IPS DF 6.9 (cell line): ENCODE results near the gene ARL17A.
"Not testable (repeated sequence)": the region's sequence is repeated elsewhere in the genome, so short reads cannot be mapped to it uniquely, and the experiment has no call there.

Experiments used
- DNase-seq: peaks from one replicate; pipeline ENCODE4 v3.0.0-alpha.2; 2013; ENCODE audit warnings: low read depth, low spot score
- H3K27ac ChIP-seq: one replicate; pipeline ENCODE4 v1.5.1; 2013; ENCODE audit warnings: low read length, control low read depth
- H3K27me3 ChIP-seq: 2 replicates; pipeline ENCODE4 v1.6.1; 2013; ENCODE audit warnings: mild to moderate bottlenecking, low read length; ENCODE audit not compliant: control insufficient read depth, insufficient read depth
- H3K36me3 ChIP-seq: 2 replicates; pipeline ENCODE4 v1.6.1; 2013; ENCODE audit warnings: low read length; ENCODE audit not compliant: control insufficient read depth, insufficient read depth
- H3K4me1 ChIP-seq: 2 replicates; pipeline ENCODE4 v1.6.1; 2013; ENCODE audit warnings: low read length; ENCODE audit not compliant: control insufficient read depth, insufficient read depth
- H3K4me3 ChIP-seq: 2 replicates; pipeline ENCODE4 v1.5.1; 2013; ENCODE audit warnings: mild to moderate bottlenecking, low read length
- H3K9me3 ChIP-seq: 2 replicates; pipeline ENCODE4 v1.6.1; 2013; ENCODE audit warnings: low read length, inconsistent platforms; ENCODE audit not compliant: control insufficient read depth, insufficient read depth
- WGBS: extraction: QIAGEN DNeasy Blood & Tissue Kit; methylation state at CpG from one replicate; pipeline ENCODE4 v1.1.7; 2013; ENCODE audit warnings: mixed read lengths, missing lambda C conversion rate; ENCODE audit not compliant: insufficient read length, insufficient coverage; 5-methylcytosine and 5-hydroxymethylcytosine counted together

The ARL17A gene

DNA sequence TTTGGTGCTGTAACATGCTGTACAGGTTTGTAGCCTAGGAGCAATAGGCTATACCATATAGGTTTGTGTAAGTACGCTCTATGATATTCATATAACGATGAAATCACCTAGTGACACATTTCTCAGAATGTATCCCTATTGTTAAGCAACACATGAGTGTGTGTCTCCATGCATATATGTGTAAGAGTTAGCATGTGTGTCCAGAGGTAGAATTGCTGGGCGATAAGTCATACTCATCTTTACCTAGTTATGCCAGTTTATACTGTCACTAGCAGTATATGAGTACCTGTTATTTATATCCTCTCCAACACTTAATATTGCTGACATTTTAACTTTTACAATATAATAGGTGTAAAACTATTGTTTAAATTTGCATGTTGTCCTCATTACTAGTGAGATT, 21.3 kb upstream of the ARL17A start:
- WGBS: no CpG with 5 or more reads among the region's 3 CpGs
- DNase-seq, H3K9me3 ChIP-seq, H3K4me1 ChIP-seq, H3K27me3 ChIP-seq, H3K36me3 ChIP-seq, H3K4me3 ChIP-seq, H3K27ac ChIP-seq: not testable (repeated sequence)

DNA sequence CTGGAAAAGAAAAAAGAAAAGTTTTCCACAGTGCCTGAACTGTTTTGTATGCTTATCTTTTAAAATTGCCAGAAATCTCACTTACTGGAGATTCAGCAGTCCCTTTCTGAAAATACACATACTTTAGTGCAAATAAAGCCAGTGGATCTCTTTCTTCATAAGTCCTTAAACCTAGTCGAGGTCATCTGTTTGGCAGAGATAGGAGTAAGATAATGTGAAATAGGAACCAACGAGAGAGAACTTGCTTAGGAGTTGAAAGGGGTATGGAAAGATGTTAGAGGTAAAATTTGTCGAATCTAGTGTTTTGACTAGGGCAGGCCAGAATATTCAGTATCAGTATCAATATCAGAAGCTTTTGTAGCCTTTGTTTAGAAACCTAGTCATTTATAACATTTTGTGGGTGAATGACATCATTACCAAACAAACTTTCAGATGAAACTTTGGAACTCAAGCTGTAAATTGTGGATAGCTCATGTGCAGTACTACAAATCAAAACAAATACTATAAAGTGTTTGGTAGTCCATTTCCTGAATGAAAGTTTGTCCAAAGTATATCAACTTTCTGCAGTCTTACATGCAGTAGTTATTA, 18.9 kb upstream of the ARL17A start:
- not testable (repeated sequence) for H3K4me3 ChIP-seq, H3K4me1 ChIP-seq, H3K9me3 ChIP-seq, H3K27me3 ChIP-seq, DNase-seq, H3K27ac ChIP-seq, H3K36me3 ChIP-seq
- WGBS: no CpG with 5 or more reads among the region's 3 CpGs

DNA sequence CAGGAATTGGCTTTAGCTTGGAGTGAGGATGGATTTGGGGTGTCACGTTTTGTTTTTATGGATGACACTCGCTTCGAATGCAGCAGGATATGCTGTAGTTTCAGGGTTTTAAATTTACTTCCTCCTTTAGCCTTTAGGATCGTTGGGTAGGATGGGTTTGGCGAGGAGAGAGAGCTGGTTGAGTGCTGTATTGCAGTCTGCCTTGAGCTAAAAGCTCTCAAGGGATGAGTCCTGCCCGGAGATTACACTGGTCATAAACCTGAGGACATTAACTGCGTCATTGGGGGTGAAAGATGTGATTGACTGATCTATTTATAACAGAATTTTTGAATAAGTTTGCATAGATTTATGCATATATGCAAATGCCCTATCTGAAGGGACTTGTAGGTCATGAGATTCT, 11.8 kb upstream of the ARL17A start:
- DNase-seq, H3K27ac ChIP-seq, H3K36me3 ChIP-seq, H3K4me1 ChIP-seq, H3K27me3 ChIP-seq, H3K9me3 ChIP-seq, H3K4me3 ChIP-seq: not testable (repeated sequence)
- WGBS: no CpG with 5 or more reads among the region's 7 CpGs

DNA sequence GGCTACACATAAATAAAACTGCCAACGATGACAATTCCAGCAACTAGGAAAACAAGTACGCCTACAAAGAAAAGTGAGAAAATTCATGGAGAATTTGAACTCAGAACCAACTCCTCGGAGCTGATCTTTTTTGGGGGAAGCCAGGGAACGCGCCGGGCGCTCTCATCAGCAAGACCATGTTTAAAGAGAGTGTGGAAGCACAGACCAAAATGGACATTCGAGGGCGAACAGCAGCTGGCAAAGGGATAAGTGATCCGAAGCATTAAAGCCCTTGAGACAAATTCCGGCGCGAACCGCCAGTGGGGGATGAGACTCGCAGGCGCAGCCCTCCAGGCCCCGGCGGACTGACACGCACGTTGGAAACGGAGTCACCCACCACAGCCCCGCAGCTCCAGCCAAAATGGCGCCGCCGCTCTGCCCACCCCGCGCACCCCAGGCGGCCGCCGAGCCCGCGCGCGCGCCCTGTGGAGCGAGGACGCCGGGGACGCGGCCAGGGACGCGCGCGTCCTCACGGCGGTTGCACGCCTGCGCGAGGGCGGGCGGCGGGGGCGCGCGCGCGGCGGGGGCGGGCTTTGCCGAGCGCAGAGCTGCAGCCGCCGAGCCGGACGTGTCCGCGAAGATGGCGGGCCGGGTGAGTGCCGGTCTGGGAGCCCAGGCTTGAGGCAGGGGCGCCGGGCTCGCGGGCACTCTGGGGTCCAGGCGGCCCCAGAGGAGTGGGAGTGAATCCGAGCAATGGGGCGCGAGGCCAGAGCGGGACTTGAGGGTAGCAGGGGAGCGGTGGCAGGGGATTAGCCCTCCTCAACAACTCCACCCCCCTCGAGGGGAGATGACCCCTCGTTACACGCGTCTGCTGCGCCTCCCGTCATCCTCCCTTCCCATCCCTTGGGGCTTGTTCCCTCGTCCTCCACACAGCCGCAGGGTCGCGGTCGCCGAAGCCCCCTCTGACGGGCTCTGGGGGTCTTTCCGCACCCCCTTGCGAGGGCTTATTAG, 11.0 kb upstream of the ARL17A start, which contains the start of gene NSF:
TSS of gene NSF (plus strand) at position 513 of the 990 bp plus-strand sequence. CDS start at position 620, 107 bp downstream.
- H3K36me3 ChIP-seq, H3K27me3 ChIP-seq, H3K4me1 ChIP-seq, DNase-seq, H3K27ac ChIP-seq, H3K9me3 ChIP-seq, H3K4me3 ChIP-seq: not testable (repeated sequence)
- WGBS: no CpG with 5 or more reads among the region's 95 CpGs

DNA sequence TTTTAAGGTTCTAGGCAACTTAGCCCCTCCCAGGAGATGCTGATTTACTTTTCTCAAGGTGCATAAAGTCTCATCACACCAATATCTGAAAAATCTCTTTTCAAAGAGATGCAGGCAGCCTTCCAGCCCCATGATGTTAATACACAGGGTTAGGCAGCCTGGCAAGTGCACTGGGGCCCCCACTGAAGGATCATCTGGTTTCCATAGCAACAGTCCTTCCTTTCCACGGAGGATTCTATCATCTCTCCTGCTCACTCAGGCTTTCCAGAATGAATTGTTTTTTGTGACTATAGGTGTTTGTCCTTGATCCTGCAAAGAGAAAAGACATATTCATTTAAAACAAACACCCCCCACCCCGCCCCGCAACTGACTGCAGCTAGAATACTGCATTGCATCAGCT, 6.0 kb upstream of the ARL17A start:
- H3K36me3 ChIP-seq, H3K27ac ChIP-seq, H3K4me1 ChIP-seq, H3K27me3 ChIP-seq, DNase-seq, H3K9me3 ChIP-seq, H3K4me3 ChIP-seq: not testable (repeated sequence)
- no CpG with 5 or more reads among the region's 3 CpGs for WGBS

DNA sequence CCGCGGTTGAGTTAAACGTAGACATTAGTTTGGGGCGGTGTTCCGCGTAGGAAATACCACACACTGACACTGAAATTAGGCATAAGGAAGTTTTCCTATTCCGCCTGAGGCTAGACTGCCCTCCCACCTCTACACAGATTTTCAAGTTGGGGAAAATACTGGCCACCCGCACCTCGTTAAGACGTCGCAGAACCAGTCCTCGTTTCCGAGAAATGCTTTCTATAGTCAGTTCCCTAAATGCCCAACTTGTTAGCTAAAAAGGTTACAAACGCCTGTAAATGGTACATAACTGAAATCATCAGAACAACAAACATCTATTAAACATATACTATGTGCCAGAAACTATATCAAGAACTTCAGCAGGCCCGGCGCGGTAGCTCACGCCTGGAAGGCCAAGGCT, 591 bp upstream of the ARL17A start:
- H3K9me3 ChIP-seq, H3K4me1 ChIP-seq, H3K27ac ChIP-seq, H3K36me3 ChIP-seq, DNase-seq, H3K27me3 ChIP-seq, H3K4me3 ChIP-seq: not testable (repeated sequence)
- WGBS: no CpG with 5 or more reads among the region's 18 CpGs

DNA sequence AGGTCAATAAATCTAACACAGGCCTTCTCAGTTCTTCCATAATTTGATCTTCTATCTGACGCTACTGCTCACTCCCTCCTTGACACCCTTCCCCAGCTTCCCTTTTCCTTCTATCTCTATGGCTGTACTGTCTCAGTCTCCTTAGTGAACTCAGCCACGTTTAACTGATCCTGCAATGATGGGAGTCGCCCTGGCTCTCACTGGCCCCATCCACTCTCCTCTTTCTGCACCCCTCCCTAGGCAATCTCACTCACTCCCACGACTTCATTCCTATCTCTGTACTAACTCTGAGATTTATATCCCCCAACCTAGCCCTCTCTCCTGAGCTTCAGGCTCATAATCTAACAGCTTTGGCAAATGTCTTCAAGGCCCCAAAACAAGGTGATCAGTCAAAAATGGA, 7.7 kb downstream of the ARL17A start:
- not testable (repeated sequence) for H3K36me3 ChIP-seq, H3K27ac ChIP-seq, H3K27me3 ChIP-seq, H3K9me3 ChIP-seq, H3K4me3 ChIP-seq, H3K4me1 ChIP-seq, DNase-seq
- no CpG with 5 or more reads among the region's 4 CpGs for WGBS

DNA sequence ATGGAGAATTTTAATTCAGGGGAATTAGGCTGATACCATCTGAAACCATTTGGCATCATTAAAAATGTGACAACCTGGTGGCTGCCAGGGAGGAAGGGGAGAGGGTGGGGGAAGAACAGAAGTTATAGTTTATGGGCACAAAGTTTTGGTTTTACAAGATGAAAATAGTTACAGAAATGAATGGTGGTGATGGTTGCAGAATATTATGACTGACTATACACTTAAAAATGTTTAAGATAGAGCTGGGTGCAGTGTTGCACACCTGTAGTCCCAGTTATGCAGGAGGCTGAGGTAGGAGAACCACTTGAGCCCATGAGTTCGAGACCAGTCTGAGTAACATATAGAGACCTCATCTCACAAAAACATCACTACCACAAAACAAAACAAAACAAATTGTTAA, 12.5 kb downstream of the ARL17A start:
- not testable (repeated sequence) for H3K4me3 ChIP-seq

DNA sequence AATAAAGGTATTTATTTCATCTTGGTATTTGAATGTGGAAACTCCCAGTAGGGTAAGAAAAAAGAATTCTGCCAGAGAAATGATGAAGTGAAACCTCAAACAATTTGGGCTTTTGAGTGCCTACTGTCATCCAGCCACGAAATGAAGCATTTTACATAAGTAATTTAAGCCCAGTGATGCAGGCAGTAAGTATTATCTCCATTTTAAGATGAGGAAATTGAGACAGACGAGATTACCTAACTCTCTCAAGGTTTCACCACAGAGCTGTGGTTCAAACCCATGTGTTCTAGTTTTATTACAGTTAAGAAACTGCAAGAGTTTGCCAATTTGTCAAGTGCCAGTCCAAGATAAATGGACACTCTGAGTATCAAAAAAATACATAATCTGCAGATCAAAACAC, 13.2 kb downstream of the ARL17A start:
- H3K27me3 ChIP-seq, H3K4me3 ChIP-seq, H3K4me1 ChIP-seq, DNase-seq, H3K9me3 ChIP-seq, H3K36me3 ChIP-seq, H3K27ac ChIP-seq: not testable (repeated sequence)
- no CpG with 5 or more reads among the region's 2 CpGs for WGBS

More for the DNA sequence above, 12.5 kb downstream of the ARL17A start:
- H3K27ac ChIP-seq, H3K36me3 ChIP-seq, H3K4me1 ChIP-seq, H3K9me3 ChIP-seq, DNase-seq, H3K27me3 ChIP-seq: not testable (repeated sequence)
- WGBS: no CpG with 5 or more reads among the region's 1 CpG

DNA sequence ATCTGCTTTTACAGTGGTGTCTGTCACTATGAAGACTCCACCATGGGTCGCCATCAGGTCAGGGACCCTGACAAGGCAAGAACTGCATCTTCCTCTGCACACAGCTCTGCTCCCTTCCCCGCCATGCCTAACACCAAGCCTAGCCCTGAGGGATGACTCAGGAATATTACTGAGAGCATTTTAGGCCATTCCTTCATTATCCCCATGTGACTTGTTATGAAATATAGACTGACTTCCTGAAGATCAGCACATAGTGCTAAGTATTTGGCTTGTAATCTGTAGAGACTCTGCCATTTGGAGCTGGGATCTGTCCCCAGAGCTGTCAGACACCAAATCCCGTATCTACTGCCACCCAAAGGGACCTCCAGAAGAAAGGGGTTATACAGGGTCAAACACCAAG, 19.4 kb downstream of the ARL17A start:
- not testable (repeated sequence) for H3K27ac ChIP-seq, DNase-seq, H3K27me3 ChIP-seq, H3K36me3 ChIP-seq, H3K4me1 ChIP-seq, H3K9me3 ChIP-seq, H3K4me3 ChIP-seq
- no CpG with 5 or more reads among the region's 3 CpGs for WGBS
